HG03196 (cell line): Measurements from ENCODE around the gene NUP85.
"Not testable (repeated sequence)": the region's sequence is repeated elsewhere in the genome, so short reads cannot be mapped to it uniquely, and the experiment has no call there.

Experiments
- ATAC-seq: cut with Tn5 transposase; IDR thresholded peaks from one replicate; pipeline ENCODE4 v1.9.1; 2021; ENCODE audit not compliant: unreplicated experiment

The NUP85 gene

GRCh38 chr17:75199886-75200618 lies 5.4 kb upstream of the NUP85 start:
- no peak for ATAC-seq

GRCh38 chr17:75205793-75206163 lies 299 bp downstream of the NUP85 start:
- ATAC-seq: peak; percentile 15

GRCh38 chr17:75207050-75207407 lies 1.6 kb downstream of the NUP85 start:
- not testable (repeated sequence) for ATAC-seq

GRCh38 chr17:75207760-75208159 lies 2.3 kb downstream of the NUP85 start:
- ATAC-seq: no peak

GRCh38 chr17:75208161-75208560 lies 2.7 kb downstream of the NUP85 start:
- no peak for ATAC-seq

GRCh38 chr17:75209061-75209460 lies 3.6 kb downstream of the NUP85 start:
- no peak for ATAC-seq

- no peak for ATAC-seq
Measured at GRCh38 chr17:75218131-75218530, 12.7 kb downstream of the NUP85 start.

- no peak for ATAC-seq
Measured at GRCh38 chr17:75219815-75220214, 14.3 kb downstream of the NUP85 start.

- no peak for ATAC-seq
Measured at GRCh38 chr17:75225016-75225415, 19.5 kb downstream of the NUP85 start.

- no peak for ATAC-seq
Measured at GRCh38 chr17:75227729-75228128, 22.2 kb downstream of the NUP85 start.

GRCh38 chr17:75228305-75228704 lies 22.8 kb downstream of the NUP85 start:
- ATAC-seq: no peak

- ATAC-seq: no peak
Measured at GRCh38 chr17:75228847-75229246, 23.4 kb downstream of the NUP85 start.

- no peak for ATAC-seq
Measured at GRCh38 chr17:75231071-75231470, 25.6 kb downstream of the NUP85 start.

GRCh38 chr17:75231741-75232464 lies 26.4 kb downstream of the NUP85 start:
- no peak for ATAC-seq

- no peak for ATAC-seq
Measured at GRCh38 chr17:75232786-75233185, 27.3 kb downstream of the NUP85 start.

GRCh38 chr17:75237100-75238014 lies 31.9 kb downstream of the NUP85 start:
- no peak for ATAC-seq

GRCh38 chr17:75238020-75238580 lies 32.6 kb downstream of the NUP85 start:
- ATAC-seq: no peak

GRCh38 chr17:75238684-75239191 lies 33.3 kb downstream of the NUP85 start:
- no peak for ATAC-seq

- no peak for ATAC-seq
Measured at GRCh38 chr17:75239214-75239613, 33.7 kb downstream of the NUP85 start.

- ATAC-seq: no peak
Measured at GRCh38 chr17:75239778-75240393, 34.4 kb downstream of the NUP85 start.
